Left renal pelvis (tissue), 4 donors: ENCODE measurements around the gene EREG. TPM values are rescaled to one million over a fixed set of nuclear protein-coding genes. Genes with fewer than 3 reads are reported as not detected.
"Not testable (repeated sequence)": the region's sequence is repeated elsewhere in the genome, so short reads cannot be mapped to it uniquely, and the experiment has no call there.

Experiments
- DNase-seq, 4 donors: peaks; one replicate each; pipeline ENCODE4 v3.0.0-alpha.2; 2013; ENCODE audit warnings: low read depth in 4 of 4, low spot score in 3 of 4
- polyA plus RNA-seq, 4 donors: library from polyadenylated mRNA; unstranded; fragments of 120-200 nt; gene quantifications; one replicate each; pipeline ENCODE4 v1.2.1, GENCODE V29; 2013; ENCODE audit not compliant: insufficient read length in 4 of 4

The EREG gene
- polyA plus RNA-seq, 4 donors = 0.13 to 0.42 (median 0.24) TPM; not detected in 1

- DNase-seq = not testable (repeated sequence)
Measured at GRCh38 chr4:74340421-74340820, 24.5 kb upstream of the EREG start.

GRCh38 chr4:74344031-74344430, 20.9 kb upstream of the EREG start:
- DNase-seq = no peak

- DNase-seq = no peak
Measured at GRCh38 chr4:74353858-74354257, 11.1 kb upstream of the EREG start.

GRCh38 chr4:74357965-74358364, 7.0 kb upstream of the EREG start:
- no peak for DNase-seq

GRCh38 chr4:74361671-74362070, 3.3 kb upstream of the EREG start:
- DNase-seq = no peak

GRCh38 chr4:74362347-74362746, 2.6 kb upstream of the EREG start:
- DNase-seq = no peak

- DNase-seq = no peak
Measured at GRCh38 chr4:74364256-74364651, 691 bp upstream of the EREG start.

- no peak for DNase-seq
Measured at GRCh38 chr4:74365761-74366160, 816 bp downstream of the EREG start.

- no peak for DNase-seq
Measured at GRCh38 chr4:74366367-74366911, 1.5 kb downstream of the EREG start.

GRCh38 chr4:74367656-74368290, 2.8 kb downstream of the EREG start:
- DNase-seq = no peak

GRCh38 chr4:74368596-74368995, 3.7 kb downstream of the EREG start:
- no peak for DNase-seq

- no peak for DNase-seq
Measured at GRCh38 chr4:74369855-74370254, 4.9 kb downstream of the EREG start.

- DNase-seq = no peak
Measured at GRCh38 chr4:74370912-74371311, 6.0 kb downstream of the EREG start.

GRCh38 chr4:74374128-74374527, 9.2 kb downstream of the EREG start:
- DNase-seq = no peak

- no peak for DNase-seq
Measured at GRCh38 chr4:74374561-74375327, 9.8 kb downstream of the EREG start.

- DNase-seq = no peak
Measured at GRCh38 chr4:74375824-74376426, 11.0 kb downstream of the EREG start.

- DNase-seq = no peak
Measured at GRCh38 chr4:74376888-74377483, 12.0 kb downstream of the EREG start.

- DNase-seq = no peak
Measured at GRCh38 chr4:74377714-74378113, 12.8 kb downstream of the EREG start.

GRCh38 chr4:74378573-74378972, 13.6 kb downstream of the EREG start:
- no peak for DNase-seq

- DNase-seq = no peak
Measured at GRCh38 chr4:74379912-74380311, 15.0 kb downstream of the EREG start.

- DNase-seq = no peak
Measured at GRCh38 chr4:74385386-74385785, 20.4 kb downstream of the EREG start.
